NCI-H82 treated with DMSO at 0.1 percent for 48 hours (cell line): ENCODE results near the gene TRIM40.
"Not testable (repeated sequence)": the region's sequence is repeated elsewhere in the genome, so short reads cannot be mapped to it uniquely, and the experiment has no call there.

Experiments used
- DNase-seq: peaks from one replicate; lab custom pipeline; 2025; ENCODE audit not compliant: unreplicated experiment; lab: John Stamatoyannopoulos, UW

Gene TRIM40

GRCh38 chr6:30113003-30113759, 22.8 kb upstream of the TRIM40 start, which contains the start of gene TRIM31:
Gene TRIM31, minus strand, starts transcription at chr6:30113090. Its CDS starts 285 bp downstream, at chr6:30112805.
- DNase-seq: no peak

- no peak for DNase-seq
Measured at GRCh38 chr6:30113841-30114240, 22.1 kb upstream of the TRIM40 start.

GRCh38 chr6:30116724-30117123, 19.2 kb upstream of the TRIM40 start:
- DNase-seq: no peak

GRCh38 chr6:30118691-30119090, 17.2 kb upstream of the TRIM40 start:
- not testable (repeated sequence) for DNase-seq

GRCh38 chr6:30121446-30122366, 14.2 kb upstream of the TRIM40 start:
- DNase-seq: no peak

GRCh38 chr6:30122515-30122914, 13.4 kb upstream of the TRIM40 start:
- DNase-seq: no peak

GRCh38 chr6:30127238-30128093, 8.5 kb upstream of the TRIM40 start:
- DNase-seq: no peak

- no peak for DNase-seq
Measured at GRCh38 chr6:30129265-30130178, 6.4 kb upstream of the TRIM40 start.

- no peak for DNase-seq
Measured at GRCh38 chr6:30130179-30130679, 5.7 kb upstream of the TRIM40 start.

GRCh38 chr6:30130887-30131862, 4.8 kb upstream of the TRIM40 start:
- peak; percentile 61 for DNase-seq

GRCh38 chr6:30131947-30132497, 3.9 kb upstream of the TRIM40 start:
- DNase-seq: no peak

GRCh38 chr6:30135147-30135546, 793 bp upstream of the TRIM40 start:
- DNase-seq: no peak

GRCh38 chr6:30136570-30137286, 788 bp downstream of the TRIM40 start:
- no peak for DNase-seq

- not testable (repeated sequence) for DNase-seq
Measured at GRCh38 chr6:30140240-30140639, 4.3 kb downstream of the TRIM40 start.

- DNase-seq: no peak
Measured at GRCh38 chr6:30142665-30143064, 6.7 kb downstream of the TRIM40 start.

- no peak for DNase-seq
Measured at GRCh38 chr6:30143780-30144179, 7.8 kb downstream of the TRIM40 start.

- DNase-seq: no peak
Measured at GRCh38 chr6:30144811-30145210, 8.9 kb downstream of the TRIM40 start.

- no peak for DNase-seq
Measured at GRCh38 chr6:30145818-30146217, 9.9 kb downstream of the TRIM40 start.
